ENCODE results near the gene POGLUT3. TPM values are rescaled to one million over a fixed set of nuclear protein-coding genes. Genes with fewer than 3 reads are reported as not detected.

POGLUT3 gene
- total RNA-seq: 10 to 100 TPM; 23.5 to 56.3 (median 42.8) TPM
- 10 to 100 TPM; 29.9 to 38.2 TPM for polyA plus RNA-seq
- long read RNA-seq, donor 1, full-length matches to known transcripts: 14 of 26 reads
- long read RNA-seq, donor 1, partial matches to known transcripts: 3 of 26 reads
- long read RNA-seq, donor 1, other reads (novel, unspliced or antisense): 9 of 26 reads
- long read RNA-seq, donor 2, full-length matches to known transcripts: 7 of 12 reads
- long read RNA-seq, donor 2, partial matches to known transcripts: 5 of 12 reads
- long read RNA-seq, donor 2, other reads (novel, unspliced or antisense): 0 of 12 reads
- long read RNA-seq, donor 3, full-length matches to known transcripts: 26 of 31 reads
- long read RNA-seq, donor 3, partial matches to known transcripts: 1 of 31 reads
- long read RNA-seq, donor 3, other reads (novel, unspliced or antisense): 4 of 31 reads

- TF ChIP-seq POLR2A (IDR thresholded peaks at IDR 0.05): peak; percentile 17
- TF ChIP-seq EP300 (IDR thresholded peaks at IDR 0.05): no peak
- TF ChIP-seq, protein P1, sequence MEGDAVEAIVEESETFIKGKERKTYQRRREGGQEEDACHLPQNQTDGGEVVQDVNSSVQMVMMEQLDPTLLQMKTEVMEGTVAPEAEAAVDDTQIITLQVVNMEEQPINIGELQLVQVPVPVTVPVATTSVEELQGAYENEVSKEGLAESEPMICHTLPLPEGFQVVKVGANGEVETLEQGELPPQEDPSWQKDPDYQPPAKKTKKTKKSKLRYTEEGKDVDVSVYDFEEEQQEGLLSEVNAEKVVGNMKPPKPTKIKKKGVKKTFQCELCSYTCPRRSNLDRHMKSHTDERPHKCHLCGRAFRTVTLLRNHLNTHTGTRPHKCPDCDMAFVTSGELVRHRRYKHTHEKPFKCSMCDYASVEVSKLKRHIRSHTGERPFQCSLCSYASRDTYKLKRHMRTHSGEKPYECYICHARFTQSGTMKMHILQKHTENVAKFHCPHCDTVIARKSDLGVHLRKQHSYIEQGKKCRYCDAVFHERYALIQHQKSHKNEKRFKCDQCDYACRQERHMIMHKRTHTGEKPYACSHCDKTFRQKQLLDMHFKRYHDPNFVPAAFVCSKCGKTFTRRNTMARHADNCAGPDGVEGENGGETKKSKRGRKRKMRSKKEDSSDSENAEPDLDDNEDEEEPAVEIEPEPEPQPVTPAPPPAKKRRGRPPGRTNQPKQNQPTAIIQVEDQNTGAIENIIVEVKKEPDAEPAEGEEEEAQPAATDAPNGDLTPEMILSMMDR (IDR thresholded peaks at IDR 0.05): peak in 1 of 3 donors; percentile 19
- Histone ChIP-seq H3K9me3 (no peaks in the 10 kb centered on the region), H3K36me3 (no peaks in the 10 kb centered on the region), H3K4me3 (peak within 1 kb of the TSS; percentile 71), H3K4me1 (ENCODE audit: insufficient read depth) (peaks cover 2% of the 10 kb centered on the region), H3K27ac (peak within 1 kb of the TSS; percentile 98), H3K27me3 (no peaks in the 10 kb centered on the region)
- intact Hi-C loops (cut with DNase I): no loop called here
- 0 to 1% (median 0%) methylated on average over 59 to 82 of the region's 84 CpGs for WGBS, 3 donors
- peak; percentile 52 to 77 (median 71) for DNase-seq
These were observed at the start of gene POGLUT3 for GRCh38 chr11:108498046-108498815. Gene POGLUT3 (minus strand): TSS chr11:108498384. CDS start chr11:108498366, 18 bp downstream.

- no peaks in the 10 kb centered on the region for H3K27me3 ChIP-seq
- no peak overlapping the region for H3K27ac ChIP-seq
- intact Hi-C loops (cut with DNase I): no loop called here
- no peak for TF ChIP-seq EP300 (IDR thresholded peaks at IDR 0.05)
- TF ChIP-seq POLR2A (IDR thresholded peaks at IDR 0.05): no peak
- TF ChIP-seq, protein P1 (IDR thresholded peaks at IDR 0.05): no peak
- H3K4me3 ChIP-seq: no peak overlapping the region
- DNase-seq: no peak
- H3K36me3 ChIP-seq: no peaks in the 10 kb centered on the region
- WGBS, 3 donors: 79 to 85% (median 81%) methylated on average over 5 of the region's 5 CpGs
- no peaks in the 10 kb centered on the region for H3K4me1 ChIP-seq (ENCODE audit: insufficient read depth)
- no peaks in the 10 kb centered on the region for H3K9me3 ChIP-seq
These were observed 47.8 kb upstream of the POGLUT3 start for GRCh38 chr11:108545909-108546501.

DNA sequence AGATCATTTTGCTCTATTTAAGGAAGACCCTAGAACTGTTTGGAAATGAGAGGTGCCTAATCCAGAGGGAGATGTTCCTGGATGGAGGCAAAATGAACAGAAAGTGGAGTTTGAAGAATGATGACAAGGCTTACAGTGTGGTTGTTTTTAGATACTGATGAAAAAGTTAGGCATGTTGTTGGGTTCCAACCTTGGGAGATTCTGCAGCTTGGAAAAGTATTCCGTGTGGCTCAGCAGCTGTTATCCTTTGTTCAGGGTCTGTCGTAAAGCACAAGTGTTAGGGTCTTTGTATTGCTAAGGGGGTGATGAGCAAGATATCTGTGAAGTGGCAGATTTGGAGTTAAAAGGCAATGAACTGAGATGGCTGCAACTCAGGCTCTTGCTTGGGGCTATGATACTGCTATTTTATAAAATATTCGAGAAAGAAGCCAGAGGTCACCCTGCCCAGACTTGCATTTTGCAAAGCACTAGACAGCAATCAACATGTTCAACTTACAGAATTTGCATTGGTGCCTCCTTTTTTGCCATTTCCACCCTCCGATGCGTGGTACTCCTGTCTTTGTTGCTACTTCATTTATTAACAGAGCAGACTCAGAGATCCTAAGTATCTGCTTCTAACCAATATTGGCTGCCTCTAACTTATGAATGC, 45.3 kb upstream of the POGLUT3 start:
- no peaks in the 10 kb centered on the region for H3K9me3 ChIP-seq
- TF ChIP-seq EP300 (IDR thresholded peaks at IDR 0.05): no peak
- TF ChIP-seq, protein P1 (IDR thresholded peaks at IDR 0.05): no peak
- intact Hi-C loops (cut with DNase I): no loop called here
- no peak overlapping the region for H3K4me3 ChIP-seq
- no peaks in the 10 kb centered on the region for H3K27me3 ChIP-seq
- WGBS, 3 donors: 70 to 73% (median 70%) methylated on average over 5 of the region's 5 CpGs
- H3K4me1 ChIP-seq (ENCODE audit: insufficient read depth): no peaks in the 10 kb centered on the region
- DNase-seq: no peak
- no peak overlapping the region for H3K27ac ChIP-seq
- H3K36me3 ChIP-seq: no peaks in the 10 kb centered on the region

DNA sequence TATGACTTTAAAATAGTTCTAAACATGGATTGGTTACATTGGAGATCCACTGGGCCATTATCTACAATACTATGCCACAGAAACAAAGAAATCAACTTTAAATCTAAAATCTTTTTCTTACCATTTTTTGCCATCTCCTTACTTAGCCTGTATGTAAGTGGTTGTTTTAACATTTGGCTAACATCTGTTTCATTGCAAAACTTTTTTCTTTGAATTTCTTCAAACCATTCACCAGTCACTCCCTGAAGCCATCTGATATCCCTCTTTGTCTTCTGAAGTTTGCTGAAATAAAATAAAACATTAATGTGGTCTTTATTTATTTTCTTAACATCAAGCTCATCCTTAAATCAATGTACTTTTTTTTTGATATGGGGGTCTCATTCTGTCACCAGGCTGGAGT, 43.3 kb upstream of the POGLUT3 start:
- no peak overlapping the region for H3K27ac ChIP-seq
- DNase-seq: no peak
- H3K27me3 ChIP-seq: no peaks in the 10 kb centered on the region
- intact Hi-C loops (cut with DNase I): no loop called here
- H3K36me3 ChIP-seq: no peaks in the 10 kb centered on the region
- no peak overlapping the region for H3K4me3 ChIP-seq
- TF ChIP-seq, protein P1 (IDR thresholded peaks at IDR 0.05): no peak
- TF ChIP-seq EP300 (IDR thresholded peaks at IDR 0.05) (no peak), POLR2A (IDR thresholded peaks at IDR 0.05) (no peak)
- H3K9me3 ChIP-seq: no peaks in the 10 kb centered on the region
- no peaks in the 10 kb centered on the region for H3K4me1 ChIP-seq (ENCODE audit: insufficient read depth)

Measured in ovary (tissue), 10 donors.